GM19043 (cell line): ENCODE results near the gene CDH4.

Source experiments
- ATAC-seq: cut with Tn5 transposase; IDR thresholded peaks from one replicate; pipeline ENCODE4 v1.9.1; 2021; ENCODE audit warnings: low read depth; ENCODE audit not compliant: unreplicated experiment

Gene CDH4

DNA sequence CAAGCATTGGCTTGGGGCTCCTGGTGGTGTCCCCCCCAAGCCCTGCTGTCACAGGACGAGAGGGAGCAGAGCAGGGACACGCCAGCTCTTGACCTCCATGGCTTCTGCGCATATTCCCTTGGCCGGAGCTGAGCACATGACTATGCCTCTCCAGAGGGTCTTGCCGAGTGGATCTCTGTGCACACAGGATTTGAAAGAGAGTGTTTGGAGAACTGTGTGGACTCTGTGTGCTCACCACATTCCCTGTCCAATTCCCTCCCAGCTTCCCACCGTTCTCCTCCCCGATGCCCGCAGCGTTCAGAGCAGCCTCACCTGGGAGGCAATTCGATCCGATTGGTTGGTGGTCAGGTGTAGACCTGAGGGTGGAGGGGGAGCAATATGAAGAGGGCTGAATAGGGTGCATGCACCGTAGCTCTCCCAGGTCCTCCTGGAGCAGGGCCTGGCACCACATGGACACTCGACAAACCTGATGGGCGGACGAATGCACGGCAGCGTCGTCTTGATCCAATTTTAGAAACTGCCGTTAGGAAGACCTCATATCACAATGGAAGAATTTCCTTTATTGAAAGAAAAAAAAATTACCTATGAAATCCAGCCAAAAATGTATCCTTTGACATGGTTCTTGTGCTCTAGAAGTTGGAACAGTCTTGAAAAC lies 287.8 kb downstream of the CDH4 start:
- no peak for ATAC-seq

DNA sequence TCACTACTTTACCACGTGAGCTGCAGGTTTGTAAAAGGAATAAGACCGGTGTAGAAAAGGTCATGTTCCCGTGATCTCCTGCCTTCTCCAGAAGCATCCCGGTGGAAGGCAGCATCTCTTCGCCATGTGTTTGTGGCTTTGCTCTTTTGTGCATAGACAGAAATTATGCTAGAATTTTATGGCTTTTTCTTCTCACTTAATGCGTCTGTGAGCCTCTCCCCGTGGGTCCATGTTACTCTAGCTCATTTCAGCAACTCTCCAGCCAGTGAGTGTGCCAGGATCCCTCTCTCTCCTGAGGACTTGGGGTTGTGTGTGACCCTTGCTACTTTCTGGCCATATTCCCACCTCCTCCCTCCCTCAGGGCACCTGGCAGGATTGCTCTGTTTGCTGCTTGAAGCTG lies 289.5 kb downstream of the CDH4 start:
- no peak for ATAC-seq

DNA sequence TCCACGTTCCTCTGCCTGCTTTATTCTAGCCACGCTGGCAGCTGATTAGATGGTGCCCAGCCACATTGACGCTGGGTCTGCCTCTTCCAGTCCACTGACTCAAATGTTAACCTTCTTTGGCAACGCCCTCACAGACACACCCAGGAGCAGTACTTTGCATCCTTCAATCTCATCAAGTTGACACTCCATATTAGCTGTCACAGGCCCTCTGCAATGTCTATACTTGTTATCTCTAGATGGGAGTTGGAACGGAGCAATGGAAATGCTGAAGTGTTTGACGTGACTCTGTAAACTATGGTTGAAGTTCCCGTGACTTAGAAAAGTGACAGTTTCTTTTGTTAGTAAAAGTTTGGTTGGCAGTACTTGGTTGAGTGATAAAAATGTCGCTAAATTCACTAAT lies 291.0 kb downstream of the CDH4 start:
- ATAC-seq, result no peak

DNA sequence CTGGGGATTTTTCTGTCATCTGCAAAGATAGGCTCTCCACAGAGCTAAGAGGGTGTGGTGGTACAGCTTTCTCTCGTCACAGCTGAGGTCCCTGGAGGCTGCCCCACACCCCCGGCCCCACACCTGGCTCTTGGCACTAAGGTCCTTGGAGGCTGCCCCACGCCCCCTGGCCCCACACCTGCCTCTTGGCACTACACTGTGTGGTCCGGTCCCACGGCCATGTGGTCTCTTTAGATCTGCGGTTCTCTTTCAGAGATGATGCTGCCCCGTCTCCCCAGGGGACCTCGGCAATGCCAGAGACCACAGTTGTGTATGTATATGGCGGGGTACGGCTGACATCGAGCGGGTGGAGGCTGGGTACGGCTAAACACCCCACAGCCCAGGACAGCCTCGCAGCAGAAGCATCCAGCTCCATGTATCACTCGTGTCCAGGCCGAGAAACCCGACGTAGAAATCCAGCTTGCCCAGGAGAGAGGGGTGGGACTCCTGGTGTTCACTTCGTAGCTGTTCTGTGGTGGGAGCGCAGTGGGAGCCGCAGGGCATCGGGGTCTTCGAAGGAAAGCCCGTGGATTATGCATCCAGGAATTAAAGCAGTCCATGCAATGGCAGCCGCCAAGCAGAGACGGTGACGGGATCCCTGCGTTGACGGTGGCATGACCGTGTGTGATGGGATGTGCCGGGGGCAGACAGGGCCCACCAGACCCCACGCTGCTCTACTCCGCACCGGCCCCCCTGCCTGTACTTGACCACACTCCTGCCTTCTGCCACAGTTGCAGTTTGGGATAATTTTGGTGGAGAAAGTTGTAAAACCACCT lies 292.1 kb downstream of the CDH4 start:
- ATAC-seq, result no peak

DNA sequence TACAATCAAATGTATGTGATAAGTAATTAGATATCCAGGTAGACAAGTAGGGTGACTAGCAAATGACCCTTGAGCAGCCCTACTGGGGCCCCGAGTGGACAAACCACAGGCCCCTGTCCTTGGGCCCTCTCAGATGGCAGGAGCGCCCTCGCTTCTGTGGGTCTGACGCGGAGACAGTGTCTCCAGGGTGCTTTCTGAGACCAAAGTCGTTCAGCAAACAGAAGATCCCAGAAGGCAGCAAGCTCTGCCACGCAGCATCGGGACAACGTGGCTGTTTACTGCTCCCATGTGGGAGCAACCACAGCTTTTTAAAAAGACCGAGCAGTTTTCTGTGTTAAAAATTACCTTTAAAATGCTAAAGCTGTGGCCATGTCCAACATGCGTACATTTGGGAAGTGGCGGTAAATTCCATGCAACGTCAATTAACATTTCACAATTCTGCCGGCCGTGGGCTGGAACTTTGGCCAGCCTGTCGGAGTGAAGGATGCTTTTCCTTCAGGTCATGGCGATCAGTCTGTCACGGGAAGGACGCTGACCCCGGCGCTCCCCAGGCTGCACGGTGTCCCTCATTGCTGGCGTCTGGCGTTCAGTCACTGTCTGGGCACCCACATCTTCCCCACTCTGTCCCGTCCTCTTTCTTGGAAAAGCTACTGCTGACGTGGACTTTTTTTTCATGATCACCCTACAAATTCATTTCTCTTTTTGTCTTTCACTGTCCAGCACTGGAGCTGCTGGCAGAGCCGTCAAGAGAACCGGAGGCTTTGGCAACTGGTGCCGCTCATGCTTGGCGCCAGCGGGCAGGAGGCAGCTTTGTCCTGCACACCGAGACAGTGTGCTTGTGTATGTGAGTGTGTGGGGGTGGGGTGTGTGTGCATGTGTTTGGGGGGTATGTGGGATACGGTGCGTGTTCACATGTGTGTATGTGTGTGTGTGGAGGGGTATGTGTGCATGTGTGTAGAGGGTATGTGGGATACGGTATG lies 293.1 kb downstream of the CDH4 start:
- ATAC-seq, result no peak

DNA sequence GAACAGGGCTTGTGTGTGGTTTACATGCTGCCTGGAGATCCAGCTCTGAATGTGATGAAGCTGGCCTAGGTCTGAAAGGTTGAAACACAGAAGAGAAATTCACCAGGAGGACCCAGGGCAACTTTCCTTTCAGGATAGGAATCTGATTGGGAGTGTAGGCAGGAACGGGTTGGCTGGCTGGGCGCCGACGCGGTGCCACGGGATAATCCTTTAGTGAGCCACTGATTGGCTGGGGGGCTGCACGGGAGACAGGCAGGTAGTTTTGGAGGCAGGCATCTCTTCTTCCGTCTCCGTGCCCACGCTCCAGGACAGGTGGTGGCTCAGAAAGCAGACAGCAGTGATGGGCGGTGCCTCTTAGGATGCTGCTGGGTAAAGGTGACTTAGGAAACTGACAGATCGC lies 294.6 kb downstream of the CDH4 start:
- no peak for ATAC-seq

DNA sequence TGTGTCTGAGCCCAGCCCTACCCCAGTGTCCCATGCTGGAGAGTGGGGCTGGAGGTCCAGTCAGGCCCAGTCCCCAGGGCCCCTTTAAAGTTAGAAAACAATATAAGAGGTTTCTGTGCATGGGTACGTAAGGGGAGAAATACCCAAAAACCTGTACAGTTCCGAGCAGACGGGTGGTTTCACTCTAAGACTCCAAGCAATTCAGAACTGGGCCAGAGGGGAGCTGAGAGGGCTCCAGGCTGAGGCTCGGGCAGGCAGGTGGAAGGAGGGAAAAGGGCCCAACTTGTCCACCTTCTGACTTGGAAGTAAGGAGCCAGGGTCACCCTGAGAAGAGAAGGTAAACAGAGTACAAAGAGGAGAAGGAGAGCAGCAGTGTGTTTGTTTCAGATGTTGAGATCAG lies 296.0 kb downstream of the CDH4 start:
- ATAC-seq, result no peak

DNA sequence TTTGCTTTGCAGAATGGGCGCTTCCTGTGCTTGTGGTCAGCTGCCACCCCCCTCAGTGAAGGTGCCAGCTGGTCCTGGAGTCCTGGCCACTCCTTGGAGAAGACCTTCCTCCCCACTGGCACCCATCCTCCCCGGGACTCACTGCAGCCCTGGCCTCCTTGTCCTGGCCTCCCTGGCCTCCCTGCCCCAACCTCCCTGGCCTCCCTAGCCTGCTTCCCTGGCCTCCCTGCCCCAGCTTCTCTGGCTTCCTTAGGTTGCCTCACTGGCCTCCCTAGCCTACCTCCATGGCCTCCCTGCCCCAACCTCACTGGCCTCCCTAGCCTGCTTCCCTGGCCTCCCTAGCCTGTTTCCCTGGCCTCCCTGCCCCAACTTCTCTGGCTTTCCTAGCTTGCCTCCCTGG lies 297.8 kb downstream of the CDH4 start:
- no peak for ATAC-seq

DNA sequence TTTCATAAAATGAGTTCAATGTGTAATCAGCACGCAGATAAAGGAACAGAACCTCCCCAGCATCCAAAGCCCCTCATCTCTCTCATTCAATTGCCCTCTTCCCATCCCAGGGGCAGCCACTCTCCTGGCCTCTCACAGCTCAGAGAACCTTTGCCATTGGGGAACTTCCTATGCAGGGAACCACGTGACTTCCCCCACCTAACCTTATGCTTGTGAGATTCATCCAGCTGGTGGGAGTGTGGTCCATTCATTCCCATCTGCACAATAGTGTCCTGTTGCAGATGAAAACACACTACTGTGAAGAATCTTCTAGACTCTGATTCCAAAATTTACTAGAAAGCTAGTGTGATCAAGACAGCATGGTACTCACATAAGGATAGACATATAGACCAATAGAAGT lies 299.3 kb downstream of the CDH4 start:
- no peak for ATAC-seq

DNA sequence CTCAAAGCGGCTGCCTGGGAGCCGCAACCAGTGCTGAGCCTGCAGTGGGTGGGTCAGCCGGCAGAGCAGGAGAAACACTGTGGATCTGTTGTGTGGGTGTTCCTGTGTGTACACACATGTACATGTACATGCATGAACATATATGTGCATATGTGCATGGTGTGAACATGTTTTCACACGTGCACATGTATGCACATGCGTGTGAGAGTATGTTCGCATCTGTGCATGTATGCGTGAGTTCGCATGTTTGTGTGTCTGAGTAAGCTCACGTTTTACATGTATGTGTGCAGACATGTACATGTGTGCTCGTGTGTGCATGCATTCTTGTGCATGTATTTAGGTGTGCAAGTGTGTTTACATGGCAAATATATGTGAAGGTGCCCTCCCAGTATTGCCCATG lies 302.6 kb downstream of the CDH4 start:
- ATAC-seq, result no peak

DNA sequence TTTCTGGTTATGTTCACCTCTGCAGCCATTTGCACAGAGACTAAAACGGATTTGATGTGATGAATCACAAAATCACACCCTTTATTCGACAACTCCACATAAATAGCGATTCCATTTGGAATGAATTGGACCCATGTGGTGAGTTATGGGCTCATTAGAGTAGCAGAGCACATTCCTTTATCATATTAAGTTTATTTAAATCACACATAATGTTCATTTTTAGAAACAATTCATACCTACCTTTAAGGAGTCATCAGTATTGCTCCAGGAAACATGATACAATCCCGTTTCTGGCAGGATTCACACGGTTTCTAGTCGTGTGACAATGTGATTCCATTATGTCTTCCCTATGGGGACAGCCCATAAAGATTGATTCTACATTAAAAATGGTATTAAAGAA lies 303.5 kb downstream of the CDH4 start:
- ATAC-seq, result no peak

DNA sequence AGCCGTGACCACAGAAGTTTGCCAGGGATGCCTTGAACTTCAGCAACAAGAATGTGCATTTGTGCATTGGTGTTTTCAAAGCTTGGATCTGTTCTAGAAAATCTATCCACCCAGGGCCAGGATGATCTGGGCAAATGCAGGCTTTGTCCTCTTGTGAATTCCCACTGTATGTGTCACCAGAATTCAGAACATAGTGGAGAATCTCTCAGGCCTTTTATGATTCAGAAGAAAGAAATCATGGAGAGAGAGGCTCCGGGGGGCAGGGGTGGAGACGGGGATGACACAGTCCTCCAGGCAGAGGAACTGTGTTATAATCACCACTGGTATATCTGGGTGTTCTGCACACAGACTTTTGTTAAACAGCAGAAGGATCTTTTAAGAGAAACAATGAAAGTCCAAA lies 304.1 kb downstream of the CDH4 start:
- no peak for ATAC-seq

DNA sequence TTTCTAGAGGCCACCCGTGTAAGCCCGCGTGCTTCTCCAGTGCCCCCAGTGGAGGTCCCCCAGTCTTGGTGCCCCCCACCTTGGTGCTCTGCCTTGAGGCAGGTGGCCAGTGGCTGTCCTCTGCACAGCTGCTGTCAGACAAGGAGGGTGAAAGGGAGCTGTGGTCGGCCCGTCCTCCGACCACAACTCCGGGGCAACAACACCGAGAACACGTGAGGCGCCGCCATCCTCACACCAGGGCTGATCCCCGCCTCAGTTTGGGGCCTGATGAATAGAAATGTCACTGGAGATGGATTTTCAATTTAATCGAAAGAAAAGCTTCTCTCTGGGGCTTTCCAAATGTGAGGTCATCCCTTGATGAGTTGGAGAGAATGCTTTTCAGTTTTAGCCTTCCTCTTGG lies 304.6 kb downstream of the CDH4 start:
- ATAC-seq, result no peak

DNA sequence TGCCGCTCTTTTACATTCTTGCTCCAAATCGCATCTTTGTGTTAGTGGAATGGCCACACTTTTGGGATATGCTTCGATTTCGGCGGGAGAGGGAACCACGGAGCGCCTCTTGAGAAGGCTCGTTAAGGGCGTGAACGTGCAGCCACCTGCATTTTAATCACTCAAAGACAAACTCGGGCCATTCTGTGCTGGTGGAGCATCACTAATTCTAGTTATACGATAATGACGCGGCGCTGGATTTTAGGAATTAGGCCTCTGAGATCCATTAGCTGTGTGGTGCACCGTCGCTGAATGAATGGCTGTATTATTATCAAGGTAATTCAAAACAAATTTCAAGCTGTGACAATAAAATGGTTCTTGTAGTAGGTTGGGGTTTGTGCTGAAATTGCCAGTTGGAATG lies 305.6 kb downstream of the CDH4 start:
- no peak for ATAC-seq

DNA sequence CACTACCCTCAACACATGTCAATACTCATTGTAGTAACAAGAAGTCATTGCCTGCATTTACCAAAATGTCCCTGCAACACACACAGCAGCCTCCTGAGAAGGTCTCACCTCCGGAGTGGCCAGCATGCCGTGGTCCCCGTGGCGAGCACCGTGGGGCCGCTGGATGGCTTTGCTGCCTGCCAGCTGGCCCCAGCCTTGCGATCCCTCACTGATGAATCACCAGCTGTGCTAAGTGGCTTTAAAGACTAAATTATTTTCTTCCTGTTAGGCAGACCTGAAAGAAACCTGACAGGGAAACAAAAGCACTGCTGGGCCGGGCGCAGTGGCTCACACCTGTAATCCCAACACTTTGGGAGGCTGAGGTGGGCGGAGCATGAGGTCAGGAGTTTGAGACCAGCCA lies 306.7 kb downstream of the CDH4 start:
- no peak for ATAC-seq

DNA sequence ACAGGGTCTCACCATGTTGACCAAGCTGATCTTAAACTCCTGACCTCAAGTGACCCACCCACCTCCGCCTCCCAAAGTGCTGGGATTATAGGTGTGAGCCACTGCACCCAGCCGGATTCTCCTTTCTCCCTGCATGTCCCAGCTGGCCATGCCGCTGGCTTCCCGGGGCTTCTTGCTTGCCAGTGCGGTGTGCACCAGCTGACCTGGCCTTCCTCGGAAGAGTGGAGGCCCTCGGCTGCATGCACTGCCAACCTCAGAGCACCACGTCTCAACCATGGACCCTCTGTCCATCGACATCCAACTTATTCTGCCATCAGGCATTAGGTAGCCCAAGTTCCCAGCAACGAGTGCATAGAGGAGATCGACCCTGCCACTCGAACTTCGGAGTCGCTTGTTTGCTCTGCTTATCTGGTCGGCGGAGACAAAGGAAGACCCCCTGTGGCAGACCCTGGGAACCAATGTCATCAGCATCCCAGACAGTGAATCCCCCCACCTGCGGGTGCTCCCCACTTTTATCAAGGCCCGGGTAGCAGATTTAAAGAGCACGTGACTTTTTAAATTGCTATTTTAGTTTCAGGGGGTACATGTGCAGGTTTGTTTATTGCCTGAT lies 307.8 kb downstream of the CDH4 start:
- no peak for ATAC-seq

DNA sequence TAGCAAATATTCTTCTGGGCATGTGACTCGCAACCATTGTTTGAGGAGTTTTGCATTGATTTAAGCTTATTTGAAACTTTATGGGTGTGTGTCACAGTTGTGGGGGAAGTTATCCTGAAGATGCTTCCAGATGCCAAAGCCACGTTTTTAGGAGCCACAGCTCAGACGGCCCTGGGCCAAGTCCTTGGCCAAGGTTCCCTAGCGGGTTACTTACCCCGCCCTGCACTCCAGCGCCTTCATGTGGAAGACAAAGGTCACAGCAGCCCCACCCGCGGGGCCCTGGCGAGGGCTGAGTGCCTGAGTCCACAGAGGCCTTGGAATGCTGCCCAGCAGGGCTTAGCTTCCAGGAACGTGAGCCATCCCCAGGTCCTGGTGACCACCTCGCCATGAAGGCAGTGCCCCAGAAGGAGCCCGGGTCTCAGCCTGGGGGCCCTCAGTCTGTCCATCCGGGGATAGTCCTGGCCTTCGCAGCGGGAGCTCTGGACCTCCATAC lies 308.3 kb downstream of the CDH4 start:
- no peak for ATAC-seq

DNA sequence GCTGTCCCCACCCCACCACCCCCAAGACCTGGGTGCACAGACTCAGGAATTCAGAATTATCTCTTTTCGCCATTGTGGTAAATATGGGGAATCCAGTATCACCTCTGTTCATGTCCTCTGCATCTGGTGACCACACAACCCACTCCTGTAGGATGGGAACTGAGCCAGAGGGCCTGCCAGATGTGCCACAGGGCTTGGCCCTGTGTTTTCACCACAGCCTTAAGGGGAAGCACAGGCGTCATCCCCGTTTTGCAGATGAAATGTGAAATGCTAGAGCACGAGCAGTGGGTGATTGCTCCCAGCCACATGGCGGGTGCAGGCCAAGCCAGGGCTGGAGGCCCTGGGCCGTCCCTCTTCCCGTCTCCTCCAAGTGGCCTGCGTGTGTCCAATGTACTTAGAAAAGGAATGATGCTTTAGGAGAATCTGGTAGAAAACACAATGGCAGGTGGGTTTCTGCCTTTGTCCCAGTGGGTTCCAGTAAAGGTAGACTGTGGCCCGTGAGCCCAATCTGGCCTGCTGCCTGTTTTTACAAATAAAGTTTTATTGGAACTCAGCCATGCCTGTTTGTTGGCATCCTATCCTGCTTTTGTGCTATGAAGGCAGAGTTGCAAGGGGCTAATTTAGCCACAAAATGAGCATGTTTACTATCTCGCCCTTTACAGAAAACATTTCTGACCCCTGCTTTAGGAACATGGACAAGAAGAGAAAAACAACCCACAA lies 309.2 kb downstream of the CDH4 start:
- ATAC-seq, result no peak

DNA sequence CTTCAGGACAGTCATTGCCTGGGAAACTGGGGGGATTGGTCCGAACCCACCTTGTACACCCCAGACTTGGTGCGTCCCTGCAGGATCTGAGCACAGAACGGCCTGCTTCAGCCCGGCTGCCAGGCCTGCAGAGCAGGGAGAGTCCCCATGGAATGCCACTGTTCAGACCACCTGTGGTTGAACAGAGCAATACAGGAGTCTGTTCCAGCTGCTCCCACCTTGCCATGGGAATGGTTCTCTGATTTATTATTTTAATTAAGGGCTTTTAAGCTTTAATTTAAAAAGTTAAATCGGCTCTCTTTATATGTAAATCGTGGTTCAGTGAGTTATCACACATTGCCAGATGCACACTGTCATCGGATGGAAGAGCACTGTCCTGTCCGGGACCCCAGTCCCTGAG lies 310.4 kb downstream of the CDH4 start:
- ATAC-seq, result no peak

DNA sequence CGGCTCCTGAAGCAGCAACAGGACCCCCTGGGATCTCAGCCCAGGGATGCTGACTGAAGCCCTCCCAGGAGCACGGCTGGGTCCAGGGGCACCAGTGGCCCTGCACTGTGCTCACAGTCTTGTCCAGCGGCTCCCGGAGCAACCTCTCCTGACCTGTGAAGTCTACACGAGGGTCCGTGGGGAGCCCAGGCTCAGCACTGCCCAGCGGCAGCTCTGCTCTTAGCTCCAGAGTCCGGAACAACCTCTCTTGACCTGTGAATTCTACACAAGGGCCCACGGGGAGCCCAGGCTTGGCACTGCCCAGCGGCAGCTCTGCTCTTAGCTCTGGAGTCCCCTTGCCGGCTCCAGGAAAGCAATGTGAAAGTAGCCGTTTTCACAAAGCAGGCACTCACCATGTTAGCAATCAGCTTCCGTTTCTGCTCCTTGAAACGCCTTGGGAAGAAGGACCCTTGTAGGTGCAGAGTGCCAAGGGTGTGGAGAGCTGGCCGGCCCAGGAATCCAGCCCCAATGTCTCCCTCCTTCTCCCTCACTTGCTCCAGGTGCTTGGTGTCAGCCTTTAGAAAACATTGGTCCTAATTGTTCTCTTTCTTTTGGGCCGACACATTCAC lies 310.9 kb downstream of the CDH4 start:
- ATAC-seq, result no peak
